CD8-positive, alpha-beta memory T cell (primary cell): Measurements from ENCODE around the gene CBLL2. TPM values are rescaled to one million over a fixed set of nuclear protein-coding genes. Genes with fewer than 3 reads are reported as not detected.

Experiments
- CTCF ChIA-PET: fragments of 350-600 bp; sonication (Branson Sonifier 250); formaldehyde crosslinking; loops from one replicate; lab custom pipeline; 2021; ENCODE audit warnings: antibody characterized with exemption; lab: Charles Lee
- POLR2A ChIA-PET: fragments of 350-600 bp; sonication (Branson Sonifier 250); formaldehyde crosslinking; loops from one replicate; lab custom pipeline; 2021; ENCODE audit warnings: antibody characterized with exemption; lab: Charles Lee
- DNase-seq, 5 donors: peaks; one replicate each; pipeline versions ENCODE4 v3.0.0 to v3.0.0-alpha.2; 2020 to 2022; ENCODE audit warnings: mixed read lengths in 1 of 5
- H3K27ac ChIP-seq: one replicate; pipeline ENCODE4 v1.7.0; 2013; ENCODE audit warnings: low read depth, mild to moderate bottlenecking, low read length, moderate library complexity
- H3K27me3 ChIP-seq: 2 replicates; pipeline ENCODE4 v1.7.0; 2013; ENCODE audit warnings: low read length, mild to moderate bottlenecking; ENCODE audit not compliant: insufficient read depth, poor library complexity, severe bottlenecking
- H3K36me3 ChIP-seq: 2 replicates; pipeline ENCODE4 v1.7.0; 2013; ENCODE audit warnings: mild to moderate bottlenecking, low read length, moderate library complexity; ENCODE audit not compliant: insufficient read depth
- H3K4me1 ChIP-seq: 2 replicates; pipeline ENCODE4 v1.7.0; 2013; ENCODE audit warnings: mild to moderate bottlenecking, low read length, moderate library complexity; ENCODE audit not compliant: insufficient read depth
- H3K4me3 ChIP-seq: 2 replicates; pipeline ENCODE4 v1.7.0; 2013; ENCODE audit warnings: mild to moderate bottlenecking, low read length
- H3K9me3 ChIP-seq: 2 replicates; pipeline ENCODE4 v1.7.0; 2013; ENCODE audit warnings: mild to moderate bottlenecking, low read length
- H3K27ac Mint-ChIP-seq, 8 donors: one replicate each; pipeline ENCODE4 v1.8.0; 2020 to 2021; ENCODE audit warnings: mixed read lengths in 8 of 8, mild to moderate bottlenecking in 6 of 8, inconsistent platforms in 3 of 8, moderate library complexity in 3 of 8
- H3K27me3 Mint-ChIP-seq, 2 donors: one replicate each; pipeline ENCODE4 v1.8.0; 2020 to 2021; ENCODE audit warnings: mixed read lengths in 2 of 2, mild to moderate bottlenecking in 1 of 2, moderate library complexity in 1 of 2
- H3K36me3 Mint-ChIP-seq, 3 donors: one replicate each; pipeline ENCODE4 v1.8.0; 2020 to 2021; ENCODE audit warnings: mixed read lengths in 3 of 3, inconsistent platforms in 1 of 3, mild to moderate bottlenecking in 1 of 3
- H3K4me1 Mint-ChIP-seq, 3 donors: one replicate each; pipeline ENCODE4 v1.8.0; 2020 to 2021; ENCODE audit warnings: mixed read lengths in 3 of 3, inconsistent platforms in 1 of 3, mild to moderate bottlenecking in 1 of 3
- H3K4me3 Mint-ChIP-seq, 7 donors: one replicate each; pipeline ENCODE4 v1.8.0; 2020 to 2021; ENCODE audit warnings: mixed read lengths in 7 of 7, mild to moderate bottlenecking in 6 of 7, moderate library complexity in 4 of 7, inconsistent platforms in 2 of 7
- H3K9me3 Mint-ChIP-seq, 5 donors: one replicate each; pipeline ENCODE4 v1.8.0; 2020 to 2022; ENCODE audit warnings: mixed read lengths in 5 of 5, mild to moderate bottlenecking in 3 of 5, moderate library complexity in 2 of 5, inconsistent platforms in 1 of 5
- polyA plus RNA-seq: library from polyadenylated mRNA; unstranded; fragments of 300-500 nt; fragmentation: Illumina TruSeq; gene quantifications from one replicate; pipeline ENCODE4 v1.2.3, GENCODE V29; 2021
- total RNA-seq, 2 experiments: library from RNA; stranded (reverse); gene quantifications; one replicate each; pipeline ENCODE4 v1.2.3, GENCODE V29; 2021

Gene CBLL2
- total RNA-seq, result not detected
- polyA plus RNA-seq, result not detected

GRCh38 chrX:22272613-22273012 lies at the start of gene CBLL2:
CBLL2 (plus strand) TSS chrX:22272913; CDS start chrX:22272992, 79 bp downstream.
- Mint-ChIP-seq H3K4me3 (no peak within 1 kb of the TSS), H3K36me3 (no peaks in the 10 kb centered on the region), H3K9me3 (peaks cover 0 to 2% (median 0%) of the 10 kb centered on the region in 5 donors), H3K27ac (peak within 1 kb of the TSS in 1 of 8 donors; percentile 9), H3K4me1 (no peaks in the 10 kb centered on the region), H3K27me3 (no peaks in the 10 kb centered on the region)
- Histone ChIP-seq H3K9me3 (no peaks in the 10 kb centered on the region), H3K36me3 (no peaks in the 10 kb centered on the region), H3K4me3 (no peak within 1 kb of the TSS), H3K27me3 (no peaks in the 10 kb centered on the region), H3K27ac (no peak within 1 kb of the TSS), H3K4me1 (no peaks in the 10 kb centered on the region)
- CTCF ChIA-PET, result no interaction called here
- POLR2A ChIA-PET, result no interaction called here
- DNase-seq, result no peak

GRCh38 chrX:22234380-22234779 lies 38.3 kb upstream of the CBLL2 start:
- Mint-ChIP-seq H3K27me3 (peaks cover 10 to 15% of the 10 kb centered on the region in 2 donors), H3K27ac (no peak overlapping the region), H3K9me3 (peaks cover 0 to 7% (median 0%) of the 10 kb centered on the region in 5 donors), H3K4me1 (no peaks in the 10 kb centered on the region), H3K4me3 (no peak overlapping the region), H3K36me3 (no peaks in the 10 kb centered on the region)
- Histone ChIP-seq H3K36me3 (no peaks in the 10 kb centered on the region), H3K4me1 (no peaks in the 10 kb centered on the region), H3K27ac (no peak overlapping the region), H3K27me3 (no peaks in the 10 kb centered on the region), H3K4me3 (no peak overlapping the region), H3K9me3 (no peaks in the 10 kb centered on the region)
- DNase-seq, result no peak
- ChIA-PET CTCF (no interaction called here), POLR2A (no interaction called here)

GRCh38 chrX:22237479-22237878 lies 35.2 kb upstream of the CBLL2 start:
- no peak overlapping the region for H3K27ac Mint-ChIP-seq

GRCh38 chrX:22246620-22247019 lies 26.1 kb upstream of the CBLL2 start:
- no peak overlapping the region for H3K27ac Mint-ChIP-seq

More at GRCh38 chrX:22237479-22237878, 35.2 kb upstream of the CBLL2 start:
- H3K4me1 Mint-ChIP-seq, result no peaks in the 10 kb centered on the region
- no peak for DNase-seq
- POLR2A ChIA-PET, result no interaction called here
- Histone ChIP-seq H3K4me1 (no peaks in the 10 kb centered on the region), H3K27ac (no peak overlapping the region), H3K9me3 (no peaks in the 10 kb centered on the region), H3K4me3 (no peak overlapping the region), H3K27me3 (no peaks in the 10 kb centered on the region), H3K36me3 (no peaks in the 10 kb centered on the region)
- H3K36me3 Mint-ChIP-seq, result peaks cover 0 to 1% (median 0%) of the 10 kb centered on the region in 3 donors
- H3K27me3 Mint-ChIP-seq, result peaks cover 10 to 13% of the 10 kb centered on the region in 2 donors
- H3K4me3 Mint-ChIP-seq, result no peak overlapping the region
- CTCF ChIA-PET, result no interaction called here
- H3K9me3 Mint-ChIP-seq, result peaks cover 0 to 3% (median 0%) of the 10 kb centered on the region in 5 donors

GRCh38 chrX:22247169-22247568 lies 25.5 kb upstream of the CBLL2 start:
- Histone ChIP-seq H3K4me1 (no peaks in the 10 kb centered on the region), H3K27ac (no peak overlapping the region), H3K4me3 (no peak overlapping the region), H3K36me3 (no peaks in the 10 kb centered on the region), H3K9me3 (no peaks in the 10 kb centered on the region), H3K27me3 (no peaks in the 10 kb centered on the region)
- no peak overlapping the region for H3K4me3 Mint-ChIP-seq
- H3K27me3 Mint-ChIP-seq, result peaks cover 0 to 3% of the 10 kb centered on the region in 2 donors
- H3K4me1 Mint-ChIP-seq, result no peaks in the 10 kb centered on the region
- no peak for DNase-seq
- ChIA-PET CTCF (no interaction called here), POLR2A (no interaction called here)
- H3K36me3 Mint-ChIP-seq, result peaks cover 0 to 4% (median 0%) of the 10 kb centered on the region in 3 donors
- no peak overlapping the region for H3K27ac Mint-ChIP-seq
- H3K9me3 Mint-ChIP-seq, result peaks cover 0 to 8% (median 0%) of the 10 kb centered on the region in 5 donors

More at GRCh38 chrX:22246620-22247019, 26.1 kb upstream of the CBLL2 start:
- DNase-seq, result no peak
- H3K4me1 Mint-ChIP-seq, result no peaks in the 10 kb centered on the region
- Histone ChIP-seq H3K4me1 (no peaks in the 10 kb centered on the region), H3K36me3 (no peaks in the 10 kb centered on the region), H3K9me3 (no peaks in the 10 kb centered on the region), H3K27me3 (no peaks in the 10 kb centered on the region), H3K27ac (no peak overlapping the region), H3K4me3 (no peak overlapping the region)
- peaks cover 0 to 4% (median 0%) of the 10 kb centered on the region in 3 donors for H3K36me3 Mint-ChIP-seq
- ChIA-PET POLR2A (no interaction called here), CTCF (no interaction called here)
- no peak overlapping the region for H3K4me3 Mint-ChIP-seq
- H3K9me3 Mint-ChIP-seq, result peaks cover 0 to 10% (median 0%) of the 10 kb centered on the region in 5 donors
- H3K27me3 Mint-ChIP-seq, result no peaks in the 10 kb centered on the region

GRCh38 chrX:22248401-22248800 lies 24.3 kb upstream of the CBLL2 start:
- Mint-ChIP-seq H3K9me3 (peaks cover 0 to 3% (median 0%) of the 10 kb centered on the region in 5 donors), H3K4me1 (no peaks in the 10 kb centered on the region), H3K36me3 (no peaks in the 10 kb centered on the region), H3K4me3 (no peak overlapping the region), H3K27me3 (peaks cover 0 to 4% of the 10 kb centered on the region in 2 donors), H3K27ac (no peak overlapping the region)
- no peak for DNase-seq
- Histone ChIP-seq H3K27me3 (no peaks in the 10 kb centered on the region), H3K4me3 (no peak overlapping the region), H3K4me1 (no peaks in the 10 kb centered on the region), H3K36me3 (no peaks in the 10 kb centered on the region), H3K9me3 (no peaks in the 10 kb centered on the region), H3K27ac (no peak overlapping the region)
- POLR2A ChIA-PET, result no interaction called here
- CTCF ChIA-PET, result no interaction called here

GRCh38 chrX:22249371-22249770 lies 23.3 kb upstream of the CBLL2 start:
- H3K4me1 Mint-ChIP-seq, result no peaks in the 10 kb centered on the region
- Histone ChIP-seq H3K27me3 (no peaks in the 10 kb centered on the region), H3K27ac (no peak overlapping the region), H3K4me1 (no peaks in the 10 kb centered on the region), H3K36me3 (no peaks in the 10 kb centered on the region), H3K9me3 (no peaks in the 10 kb centered on the region), H3K4me3 (no peak overlapping the region)
- H3K36me3 Mint-ChIP-seq, result no peaks in the 10 kb centered on the region
- H3K4me3 Mint-ChIP-seq, result no peak overlapping the region
- no peaks in the 10 kb centered on the region for H3K9me3 Mint-ChIP-seq
- POLR2A ChIA-PET, result no interaction called here
- peaks cover 0 to 4% of the 10 kb centered on the region in 2 donors for H3K27me3 Mint-ChIP-seq
- CTCF ChIA-PET, result no interaction called here
- no peak for DNase-seq
- H3K27ac Mint-ChIP-seq, result no peak overlapping the region

- H3K36me3 Mint-ChIP-seq, result no peaks in the 10 kb centered on the region
- Histone ChIP-seq H3K27ac (no peak overlapping the region), H3K4me3 (no peak overlapping the region), H3K9me3 (no peaks in the 10 kb centered on the region), H3K27me3 (no peaks in the 10 kb centered on the region), H3K36me3 (no peaks in the 10 kb centered on the region), H3K4me1 (no peaks in the 10 kb centered on the region)
- H3K27me3 Mint-ChIP-seq, result no peaks in the 10 kb centered on the region
- no peaks in the 10 kb centered on the region for H3K9me3 Mint-ChIP-seq
- POLR2A ChIA-PET, result no interaction called here
- no peaks in the 10 kb centered on the region for H3K4me1 Mint-ChIP-seq
- no peak for DNase-seq
- H3K4me3 Mint-ChIP-seq, result no peak overlapping the region
- no peak overlapping the region for H3K27ac Mint-ChIP-seq
- CTCF ChIA-PET, result no interaction called here
Observed at GRCh38 chrX:22268706-22269105, 4.0 kb upstream of the CBLL2 start.
